Heart right ventricle (tissue), 16 donors: ENCODE data around the gene SEZ6. TPM values are rescaled to one million over a fixed set of nuclear protein-coding genes. Genes with fewer than 3 reads are reported as not detected.
A peak's percentile ranks its signal among the peaks of the same experiment; 100 is the strongest.

Source experiments
- ATAC-seq, 8 donors: fragments of 200-7000 bp; cut with Tn5 transposase; one replicate each; pipeline ENCODE4 v1.9.1; 2020; ENCODE audit warnings: mild to moderate bottlenecking in 8 of 8, moderate library complexity in 8 of 8, moderate number of reproducible peaks in 1 of 8
- DNase-seq, 2 donors: peaks; one replicate each; pipeline ENCODE4 v3.0.0-alpha.2; 2020
- H3K27ac ChIP-seq, 10 donors: fragments of 200-600 bp; sonication (generic) in 2 of 10; one replicate each; pipeline versions ENCODE4 v1.5.0 to v1.8.0; 2020 to 2022; ENCODE audit warnings: mild to moderate bottlenecking in 3 of 10
- H3K27me3 ChIP-seq, 7 donors: fragments of 200-600 bp; one replicate each; pipeline ENCODE4 v1.8.0; 2021 to 2022; ENCODE audit warnings: mild to moderate bottlenecking in 2 of 7
- H3K36me3 ChIP-seq, 9 donors: fragments of 200-600 bp; sonication (generic) in 1 of 9; one replicate each; pipeline versions ENCODE4 v1.5.0 to v1.8.0; 2020 to 2022; ENCODE audit warnings: mild to moderate bottlenecking in 2 of 9
- H3K4me1 ChIP-seq, 9 donors: fragments of 200-600 bp; sonication (generic) in 1 of 9; one replicate each; pipeline versions ENCODE4 v1.5.0 to v1.8.0; 2020 to 2022; ENCODE audit warnings: mild to moderate bottlenecking in 4 of 9
- H3K4me3 ChIP-seq, 10 donors: fragments of 200-600 bp; sonication (generic) in 2 of 10; one replicate each; pipeline versions ENCODE4 v1.5.0 to v1.8.0; 2020 to 2022; ENCODE audit warnings: mild to moderate bottlenecking in 7 of 10, moderate library complexity in 2 of 10
- H3K9me3 ChIP-seq, 11 donors: fragments of 200-600 bp in 10 of 11; sonication (generic) in 2 of 11; one replicate each; pipeline versions ENCODE4 v1.5.0 to v1.8.0; 2013 to 2022; ENCODE audit warnings: mild to moderate bottlenecking in 2 of 11, control low read depth in 1 of 11, moderate library complexity in 1 of 11
- WGBS, 2 donors: extraction: QIAGEN DNeasy Blood & Tissue Kit; methylation state at CpG; one replicate each; pipeline ENCODE4 v1.1.7; 2013; ENCODE audit warnings: inconsistent platforms in 1 of 2; 5-methylcytosine and 5-hydroxymethylcytosine counted together
- intact Hi-C, 10 donors: fragments of 100-400 bp; cut with DNase I; formaldehyde crosslinking; loops; one replicate each; pipeline versions ENCODE4 v1.11.1 to v1.14.2; 2022
- polyA plus RNA-seq, 2 donors: library from polyadenylated mRNA; stranded (reverse); fragments of 200-250 nt; gene quantifications; one replicate each; pipeline ENCODE4 v1.2.3, GENCODE V29; 2013
- total RNA-seq, 10 donors: library from RNA; stranded (reverse); fragmentation: NEBNext Ultra II Directional in 3 of 10; extraction: Animal tissue kit (Norgen Biotek cat#: 25700) in 3 of 10; gene quantifications; one replicate each; pipeline versions ENCODE4 v1.2.1 to v1.2.4, GENCODE V29; 2021 to 2023
- TF ChIP-seq, protein P1 (sequence below), 9 donors: fragments of 200-600 bp; sonication (generic) in 2 of 9; IDR thresholded peaks; one replicate each; pipeline versions ENCODE4 v1.5.0 to v1.8.0; 2021 to 2022; ENCODE audit warnings: antibody characterized with exemption in 9 of 9, mild to moderate bottlenecking in 5 of 9, moderate library complexity in 1 of 9
- donor health status: Arrhythmogenic right ventricular cardiomyopathy.
- donor health status: ischemic (EF 13 %, LVEDD 7.1; RV severe dilation, severe dysfunction).
- donor health status: healthy with polysubstance abuse.
- donor health status: DM: no; HTN: yes; CAD: no.
- donor health status: DM: no; HTN: no; CAD: no.
- donor health status: ischemic (EF 25% LVEDD 6.9; RV normal size, moderate dysfunction).
- donor health status: ischemic (EF 25% LVEDD 5.7; RV mildly dilated, moderate dysfunction).
- donor health status: healthy.
- donor health status: DM: yes; HTN: yes; CAD: no.
- donor health status: Ischemic cardiomyopathy.
- donor health status: ischemic (EF 35%, LVEDD 5.7; RV mildly dilated, moderate dysfunction).
- donor health status: nonischemic (EF 11% LVEDD 7.7; RV severe dilation, severe dysfunction).
- donor health status: DM: yes; HTN: yes; CAD: no.
- donor health status: PGD.
- donor health status: ischemic (EF 29% LVEDD 5.4; RV normal size, mild dysfunction).
- donor health status: nonischemic (EF 23%, LVEDD 6.1; RV moderate dilation, normal function).

SEZ6 gene
- total and polyA plus RNA-seq, 12 donors, result not detected

DNA sequence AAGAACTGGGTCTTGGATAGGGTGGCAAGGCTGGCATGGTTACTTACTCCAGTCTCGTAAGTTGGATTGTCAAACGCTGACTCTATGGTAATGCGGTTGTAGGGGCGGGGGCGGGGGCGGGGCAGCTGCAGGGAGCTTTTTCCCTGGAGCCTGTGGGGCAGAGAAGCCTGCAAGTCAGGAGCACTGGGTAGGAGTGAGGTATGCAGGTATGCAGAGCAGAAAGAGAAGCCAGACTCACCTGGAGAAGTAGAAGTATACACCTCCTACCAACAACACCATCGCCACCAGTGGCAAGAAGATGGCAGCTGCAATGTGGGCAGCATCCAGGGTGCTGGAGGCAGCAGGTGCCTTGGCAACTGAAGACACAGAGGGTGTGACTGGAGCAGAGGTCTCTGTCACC lies 49.7 kb downstream of the SEZ6 start:
- WGBS, 2 donors, result 78 to 81% methylated on average over 7 of the region's 7 CpGs
- TF ChIP-seq, protein P1, sequence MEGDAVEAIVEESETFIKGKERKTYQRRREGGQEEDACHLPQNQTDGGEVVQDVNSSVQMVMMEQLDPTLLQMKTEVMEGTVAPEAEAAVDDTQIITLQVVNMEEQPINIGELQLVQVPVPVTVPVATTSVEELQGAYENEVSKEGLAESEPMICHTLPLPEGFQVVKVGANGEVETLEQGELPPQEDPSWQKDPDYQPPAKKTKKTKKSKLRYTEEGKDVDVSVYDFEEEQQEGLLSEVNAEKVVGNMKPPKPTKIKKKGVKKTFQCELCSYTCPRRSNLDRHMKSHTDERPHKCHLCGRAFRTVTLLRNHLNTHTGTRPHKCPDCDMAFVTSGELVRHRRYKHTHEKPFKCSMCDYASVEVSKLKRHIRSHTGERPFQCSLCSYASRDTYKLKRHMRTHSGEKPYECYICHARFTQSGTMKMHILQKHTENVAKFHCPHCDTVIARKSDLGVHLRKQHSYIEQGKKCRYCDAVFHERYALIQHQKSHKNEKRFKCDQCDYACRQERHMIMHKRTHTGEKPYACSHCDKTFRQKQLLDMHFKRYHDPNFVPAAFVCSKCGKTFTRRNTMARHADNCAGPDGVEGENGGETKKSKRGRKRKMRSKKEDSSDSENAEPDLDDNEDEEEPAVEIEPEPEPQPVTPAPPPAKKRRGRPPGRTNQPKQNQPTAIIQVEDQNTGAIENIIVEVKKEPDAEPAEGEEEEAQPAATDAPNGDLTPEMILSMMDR (IDR thresholded peaks at IDR 0.05), result no peak
- DNase-seq (no peak), ATAC-seq (no peak)
- Histone ChIP-seq H3K36me3 (no peaks in the 10 kb centered on the region), H3K4me1 (peaks cover 0 to 14% (median 9%) of the 10 kb centered on the region in 9 donors), H3K27ac (no peak overlapping the region), H3K9me3 (no peaks in the 10 kb centered on the region), H3K27me3 (no peaks in the 10 kb centered on the region), H3K4me3 (no peak overlapping the region)
- intact Hi-C loops, result loop anchor here in 1 of 10 donors (10.0 kb wide), 2 partner anchors 259 to 621 kb away; partner anchors contain the start of genes IFT20 and TNFAIP1

GRCh38 chr17:28955408-28955807 lies 50.4 kb downstream of the SEZ6 start:
- Histone ChIP-seq H3K36me3 (no peaks in the 10 kb centered on the region), H3K4me3 (no peak overlapping the region), H3K27ac (no peak overlapping the region), H3K9me3 (no peaks in the 10 kb centered on the region), H3K27me3 (no peaks in the 10 kb centered on the region), H3K4me1 (peaks cover 0 to 14% (median 9%) of the 10 kb centered on the region in 9 donors)
- intact Hi-C loops, result loop anchor here in 1 of 10 donors (10.0 kb wide), 2 partner anchors 259 to 621 kb away; partner anchors contain the start of genes IFT20 and TNFAIP1
- no peak for ATAC-seq
- no peak for DNase-seq
- TF ChIP-seq, protein P1 (IDR thresholded peaks at IDR 0.05), result no peak
- WGBS, 2 donors, result 91 to 94% methylated on average over 5 of the region's 5 CpGs

GRCh38 chr17:28954886-28955285 lies 50.9 kb downstream of the SEZ6 start:
- WGBS, 2 donors, result 91 to 93% methylated on average over 2 of the region's 2 CpGs
- intact Hi-C loops, result loop anchor here in 5 of 10 donors (5.0 to 10.0 kb wide), 4 partner anchors 228 to 620 kb away; partner anchors contain the start of genes NEK8 (in 4 of the 5), TLCD1 (in 4 of the 5), IFT20 (in 2 of the 5) and TNFAIP1 (in 2 of the 5)
- H3K27me3 ChIP-seq, result no peaks in the 10 kb centered on the region
- no peak for DNase-seq
- H3K4me1 ChIP-seq, result peaks cover 0 to 14% (median 9%) of the 10 kb centered on the region in 9 donors
- H3K36me3 ChIP-seq, result no peaks in the 10 kb centered on the region
- no peak overlapping the region for H3K27ac ChIP-seq
- H3K4me3 ChIP-seq, result no peak overlapping the region
- no peak for ATAC-seq
- TF ChIP-seq, protein P1 (IDR thresholded peaks at IDR 0.05), result no peak
- no peaks in the 10 kb centered on the region for H3K9me3 ChIP-seq

- no peak for ATAC-seq
- Histone ChIP-seq H3K4me1 (peaks cover 0 to 15% (median 12%) of the 10 kb centered on the region in 9 donors), H3K27me3 (no peaks in the 10 kb centered on the region), H3K36me3 (no peaks in the 10 kb centered on the region), H3K27ac (peak overlapping the region in 3 of 10 donors; percentile 44 to 98 (median 87)), H3K4me3 (no peak overlapping the region), H3K9me3 (no peaks in the 10 kb centered on the region)
- intact Hi-C loops, result loop anchor here in 5 of 10 donors (2.0 to 10.0 kb wide), 5 partner anchors 225 to 619 kb away; partner anchors contain the start of genes NEK8 (in 5 of the 5), TLCD1 (in 4 of the 5), IFT20 (in 2 of the 5) and TNFAIP1 (in 2 of the 5)
- WGBS, 2 donors, result 28 to 31% methylated on average over 5 of the region's 5 CpGs
- DNase-seq, result peak in 1 of 2 donors; percentile 52
- TF ChIP-seq, protein P1 (IDR thresholded peaks at IDR 0.05), result peak; percentile 74 to 92 (median 83)
Observed at GRCh38 chr17:28953444-28954118, 52.3 kb downstream of the SEZ6 start.
